Stomach (tissue), 4 donors: Measurements from ENCODE around the gene PLEKHS1.

ENCODE experiments used
- POLR2A ChIP-seq, 4 donors: fragments of 450-650 bp; IDR thresholded peaks; one replicate each; pipeline ENCODE4 v1.6.1; 2016; ENCODE audit warnings: antibody characterized with exemption in 4 of 4, control low read depth in 2 of 4, mild to moderate bottlenecking in 1 of 4, moderate library complexity in 1 of 4
- TF ChIP-seq, protein P1 (sequence below), 7 experiments: fragments of 450-650 bp in 4 of 7; fragments of 200-600 bp in 3 of 7; sonication (generic) in 3 of 7; IDR thresholded peaks; one replicate each; pipeline ENCODE4 v1.5.1; 2016 to 2019; ENCODE audit warnings: antibody characterized with exemption in 7 of 7, control low read depth in 2 of 7, mild to moderate bottlenecking in 1 of 7

DNA sequence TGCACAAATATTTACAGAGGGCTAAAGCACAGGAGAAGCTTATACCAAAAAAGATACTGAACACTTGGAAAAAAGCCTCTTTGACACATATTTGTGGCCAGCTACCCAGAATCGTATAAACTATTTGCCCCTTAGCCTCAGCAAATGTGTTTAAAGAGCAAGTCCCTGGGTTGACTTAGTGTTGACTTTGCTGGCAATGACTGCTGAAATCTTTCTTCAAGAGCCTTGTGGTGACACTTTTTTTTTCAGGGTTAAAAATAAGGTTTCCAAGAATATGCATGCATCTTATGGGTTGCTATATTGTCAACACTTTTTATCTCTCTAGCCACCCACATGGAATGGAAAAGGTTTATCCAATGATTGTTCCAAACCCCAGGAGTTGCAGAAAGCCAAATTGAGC lies 14.9 kb upstream of the PLEKHS1 start:
- TF ChIP-seq POLR2A (IDR thresholded peaks at IDR 0.05): no peak
- TF ChIP-seq, protein P1, sequence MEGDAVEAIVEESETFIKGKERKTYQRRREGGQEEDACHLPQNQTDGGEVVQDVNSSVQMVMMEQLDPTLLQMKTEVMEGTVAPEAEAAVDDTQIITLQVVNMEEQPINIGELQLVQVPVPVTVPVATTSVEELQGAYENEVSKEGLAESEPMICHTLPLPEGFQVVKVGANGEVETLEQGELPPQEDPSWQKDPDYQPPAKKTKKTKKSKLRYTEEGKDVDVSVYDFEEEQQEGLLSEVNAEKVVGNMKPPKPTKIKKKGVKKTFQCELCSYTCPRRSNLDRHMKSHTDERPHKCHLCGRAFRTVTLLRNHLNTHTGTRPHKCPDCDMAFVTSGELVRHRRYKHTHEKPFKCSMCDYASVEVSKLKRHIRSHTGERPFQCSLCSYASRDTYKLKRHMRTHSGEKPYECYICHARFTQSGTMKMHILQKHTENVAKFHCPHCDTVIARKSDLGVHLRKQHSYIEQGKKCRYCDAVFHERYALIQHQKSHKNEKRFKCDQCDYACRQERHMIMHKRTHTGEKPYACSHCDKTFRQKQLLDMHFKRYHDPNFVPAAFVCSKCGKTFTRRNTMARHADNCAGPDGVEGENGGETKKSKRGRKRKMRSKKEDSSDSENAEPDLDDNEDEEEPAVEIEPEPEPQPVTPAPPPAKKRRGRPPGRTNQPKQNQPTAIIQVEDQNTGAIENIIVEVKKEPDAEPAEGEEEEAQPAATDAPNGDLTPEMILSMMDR (IDR thresholded peaks at IDR 0.05): no peak
